Sigmoid colon (tissue), 4 donors: ENCODE data around the gene NPNT.

Experiments used
- EP300 ChIP-seq, 4 donors: sonication (generic); formaldehyde crosslinking; IDR thresholded peaks; one replicate each; pipeline ENCODE4 v1.6.1; 2017; ENCODE audit warnings: antibody characterized with exemption in 4 of 4
- POLR2A ChIP-seq, 2 donors: fragments of 450-650 bp; IDR thresholded peaks; one replicate each; pipeline ENCODE4 v1.6.1; 2016; ENCODE audit warnings: antibody characterized with exemption in 2 of 2, mild to moderate bottlenecking in 2 of 2, moderate library complexity in 2 of 2
- POLR2AphosphoS5 ChIP-seq, 4 donors: sonication (generic); formaldehyde crosslinking; IDR thresholded peaks; one replicate each; pipeline ENCODE4 v1.6.1; 2017; ENCODE audit warnings: antibody characterized with exemption in 4 of 4
- TF ChIP-seq, protein P1 (sequence below), 4 experiments: fragments of 450-650 bp in 3 of 4; fragments of 200-600 bp in 1 of 4; IDR thresholded peaks; one replicate each; pipeline ENCODE4 v1.5.1; 2016 to 2019; ENCODE audit warnings: antibody characterized with exemption in 4 of 4, mild to moderate bottlenecking in 3 of 4, moderate library complexity in 2 of 4

GRCh38 chr4:105911426-105911825, 16.2 kb downstream of the NPNT start:
- TF ChIP-seq, protein P1, sequence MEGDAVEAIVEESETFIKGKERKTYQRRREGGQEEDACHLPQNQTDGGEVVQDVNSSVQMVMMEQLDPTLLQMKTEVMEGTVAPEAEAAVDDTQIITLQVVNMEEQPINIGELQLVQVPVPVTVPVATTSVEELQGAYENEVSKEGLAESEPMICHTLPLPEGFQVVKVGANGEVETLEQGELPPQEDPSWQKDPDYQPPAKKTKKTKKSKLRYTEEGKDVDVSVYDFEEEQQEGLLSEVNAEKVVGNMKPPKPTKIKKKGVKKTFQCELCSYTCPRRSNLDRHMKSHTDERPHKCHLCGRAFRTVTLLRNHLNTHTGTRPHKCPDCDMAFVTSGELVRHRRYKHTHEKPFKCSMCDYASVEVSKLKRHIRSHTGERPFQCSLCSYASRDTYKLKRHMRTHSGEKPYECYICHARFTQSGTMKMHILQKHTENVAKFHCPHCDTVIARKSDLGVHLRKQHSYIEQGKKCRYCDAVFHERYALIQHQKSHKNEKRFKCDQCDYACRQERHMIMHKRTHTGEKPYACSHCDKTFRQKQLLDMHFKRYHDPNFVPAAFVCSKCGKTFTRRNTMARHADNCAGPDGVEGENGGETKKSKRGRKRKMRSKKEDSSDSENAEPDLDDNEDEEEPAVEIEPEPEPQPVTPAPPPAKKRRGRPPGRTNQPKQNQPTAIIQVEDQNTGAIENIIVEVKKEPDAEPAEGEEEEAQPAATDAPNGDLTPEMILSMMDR (IDR thresholded peaks at IDR 0.05), result no peak
- TF ChIP-seq POLR2AphosphoS5 (IDR thresholded peaks at IDR 0.05), result no peak
- no peak for TF ChIP-seq POLR2A (IDR thresholded peaks at IDR 0.05)
- TF ChIP-seq EP300 (IDR thresholded peaks at IDR 0.05), result no peak
